GM21737 (cell line): Measurements from ENCODE around the gene CASTOR1.
A peak's percentile ranks its signal among the peaks of the same experiment; 100 is the strongest.

ENCODE experiments used
- ATAC-seq: cut with Tn5 transposase; IDR thresholded peaks from one replicate; pipeline ENCODE4 v1.9.1; 2021; ENCODE audit warnings: mild to moderate bottlenecking, moderate library complexity; ENCODE audit not compliant: unreplicated experiment

Gene CASTOR1

GRCh38 chr22:30301995-30302809 lies 12.9 kb upstream of the CASTOR1 start:
- no peak for ATAC-seq

GRCh38 chr22:30299322-30299721 lies 10.0 kb upstream of the CASTOR1 start:
- ATAC-seq: no peak

GRCh38 chr22:30297991-30298701 lies 8.8 kb upstream of the CASTOR1 start:
- ATAC-seq: no peak

DNA sequence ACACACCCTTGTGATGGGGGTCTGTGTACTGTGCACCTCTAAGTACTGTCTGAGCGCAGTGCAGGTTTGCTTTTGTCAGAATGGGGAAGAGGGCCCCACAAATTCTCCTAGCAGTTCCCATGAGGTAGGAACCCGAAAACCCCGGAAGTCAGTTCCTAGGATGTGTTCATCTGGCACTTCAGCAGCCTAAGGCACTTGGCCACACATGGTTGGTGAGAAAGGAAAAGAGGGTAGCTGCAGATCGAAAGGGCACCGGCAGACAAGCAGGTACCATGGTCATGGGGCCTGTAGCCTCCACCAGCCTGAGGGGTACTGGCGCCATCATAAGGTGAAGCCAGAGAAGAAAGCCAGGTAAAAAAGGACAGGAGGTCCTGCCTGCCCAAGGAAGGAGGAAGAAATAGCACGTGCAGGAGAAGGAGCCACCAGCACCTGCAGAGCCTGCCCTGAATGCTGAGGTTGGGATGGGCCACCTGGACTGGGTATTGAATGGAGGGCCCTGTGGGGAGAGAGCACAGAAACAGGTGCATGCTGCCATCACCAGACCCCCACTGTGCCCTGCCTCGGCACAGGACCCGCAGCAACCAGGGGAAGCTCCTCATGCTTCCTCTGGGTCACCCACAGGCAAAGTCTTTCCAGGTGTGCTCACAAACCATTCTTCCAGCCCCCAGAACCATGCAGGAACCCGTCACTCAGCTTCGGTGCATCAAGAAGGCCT lies 8.1 kb upstream of the CASTOR1 start:
- no peak for ATAC-seq

DNA sequence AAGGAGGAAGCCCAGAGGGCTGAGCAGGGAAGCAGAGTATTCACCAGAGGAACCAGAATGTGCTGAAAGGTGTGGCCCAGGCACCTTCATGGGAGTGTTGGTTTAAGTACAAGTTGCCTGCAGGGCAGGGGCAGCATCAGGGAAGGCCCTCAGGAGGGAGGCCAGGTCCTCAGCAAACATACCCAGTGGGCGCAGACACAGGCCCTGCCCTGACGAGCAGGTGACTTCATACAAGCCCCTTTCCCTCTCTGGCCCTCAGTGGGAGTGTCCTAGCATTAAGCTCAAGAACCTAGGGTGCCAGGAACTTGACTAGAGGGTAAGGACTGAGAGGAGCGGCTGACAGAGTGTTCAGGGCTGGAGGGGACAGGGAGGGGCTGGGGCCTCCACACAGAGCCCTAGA lies 7.5 kb upstream of the CASTOR1 start:
- ATAC-seq: no peak

- no peak for ATAC-seq
These were observed 7.0 kb upstream of the CASTOR1 start for GRCh38 chr22:30296324-30296723.

GRCh38 chr22:30295576-30295975 lies 6.3 kb upstream of the CASTOR1 start:
- no peak for ATAC-seq

GRCh38 chr22:30294830-30295229 lies 5.5 kb upstream of the CASTOR1 start:
- ATAC-seq: no peak

GRCh38 chr22:30294066-30294465 lies 4.8 kb upstream of the CASTOR1 start:
- ATAC-seq: no peak

GRCh38 chr22:30293026-30293425 lies 3.7 kb upstream of the CASTOR1 start:
- no peak for ATAC-seq

GRCh38 chr22:30292069-30292970 lies 3.0 kb upstream of the CASTOR1 start:
- no peak for ATAC-seq

- no peak for ATAC-seq
These were observed 2.0 kb upstream of the CASTOR1 start for GRCh38 chr22:30291058-30291892.

- ATAC-seq: no peak
These were observed 1.2 kb upstream of the CASTOR1 start for GRCh38 chr22:30290342-30291057.

GRCh38 chr22:30289980-30290313 lies 642 bp upstream of the CASTOR1 start:
- ATAC-seq: peak; percentile 18

DNA sequence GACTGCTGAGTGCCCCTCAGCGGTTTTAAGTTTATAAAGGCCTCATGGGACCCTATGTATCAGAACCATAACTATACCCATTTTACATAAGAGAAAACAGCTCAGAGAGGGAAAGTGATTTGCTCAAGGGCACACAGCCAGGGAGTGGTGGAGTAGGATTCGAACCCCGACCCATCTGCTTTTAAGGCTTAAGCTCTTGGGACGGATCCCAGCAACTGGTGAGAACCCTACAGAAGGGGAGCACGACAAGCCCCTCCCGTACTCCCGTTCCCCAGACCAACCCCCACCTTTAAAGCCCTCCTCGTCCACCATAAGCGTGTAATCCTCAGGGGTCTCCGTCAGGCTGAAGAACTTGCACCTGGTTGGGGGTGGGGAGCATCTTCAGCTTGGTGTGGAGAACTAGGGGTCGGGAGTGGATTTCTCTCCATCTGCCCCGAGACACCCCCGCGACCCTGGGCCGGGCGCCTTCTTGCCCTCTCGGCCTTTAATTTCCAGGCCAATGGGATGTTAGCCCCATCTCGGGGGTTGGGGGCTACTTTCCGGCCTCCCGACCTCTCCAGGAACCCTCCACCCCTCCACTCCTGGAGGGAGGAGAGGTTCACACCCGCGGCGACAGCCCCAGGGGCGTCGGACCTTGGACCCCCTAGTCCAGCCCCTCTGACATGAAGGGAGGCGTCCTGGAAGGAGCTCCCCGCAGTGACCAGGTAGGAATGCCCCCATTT lies 725 bp downstream of the CASTOR1 start:
- ATAC-seq: no peak

DNA sequence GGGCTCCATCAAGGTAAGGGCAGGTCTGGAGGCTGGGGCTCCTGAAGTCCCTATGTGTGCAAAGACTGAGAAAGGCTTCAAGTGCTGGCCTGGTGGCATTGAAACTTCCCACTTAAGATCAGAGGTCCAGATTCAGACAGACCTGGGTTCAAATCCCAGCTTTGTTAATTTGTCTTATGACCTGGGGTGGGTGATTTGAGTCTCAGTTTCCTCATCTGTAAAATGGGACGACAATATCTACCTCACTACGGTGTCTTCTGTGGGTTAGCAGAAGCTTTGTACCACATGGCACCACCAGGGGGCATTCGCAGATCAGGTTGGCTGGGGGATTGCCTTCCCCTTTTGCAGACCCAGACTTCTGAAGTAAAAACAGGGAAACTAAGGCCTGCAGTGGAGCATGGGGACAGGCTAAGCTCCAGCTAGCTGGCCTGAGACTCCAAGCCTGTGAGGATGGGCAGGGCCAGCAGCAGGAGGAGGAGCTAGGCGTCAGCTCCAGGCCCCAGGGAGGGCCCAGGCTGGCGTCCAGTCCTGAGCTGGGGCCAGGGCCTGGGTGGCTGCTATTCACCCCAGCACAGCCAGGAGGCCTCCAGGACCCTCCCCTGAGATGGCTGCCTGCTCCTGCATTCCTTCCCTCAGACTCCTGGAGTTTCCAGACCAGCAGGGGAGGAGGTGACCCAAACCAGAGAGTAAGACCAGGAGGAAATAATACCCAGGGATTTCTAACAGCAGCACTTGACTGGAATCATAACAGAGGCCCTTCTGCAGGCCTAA lies 1.5 kb downstream of the CASTOR1 start:
- no peak for ATAC-seq

- no peak for ATAC-seq
These were observed 2.3 kb downstream of the CASTOR1 start for GRCh38 chr22:30286813-30287647.
